Suprapubic skin (tissue), 4 donors: Measurements from ENCODE around the gene SERPING1.

Experiments used
- CTCF ChIP-seq, 2 donors: fragments of 200-600 bp in 1 of 2; fragments of 450-650 bp in 1 of 2; sonication (generic) in 1 of 2; IDR thresholded peaks; one replicate each; pipeline ENCODE4 v1.5.1; 2016 to 2019; ENCODE audit warnings: antibody characterized with exemption in 2 of 2, mild to moderate bottlenecking in 1 of 2, moderate library complexity in 1 of 2
- EP300 ChIP-seq: sonication (generic); formaldehyde crosslinking; IDR thresholded peaks from one replicate; pipeline ENCODE4 v1.6.1; 2017; ENCODE audit warnings: antibody characterized with exemption
- POLR2A ChIP-seq, 2 donors: fragments of 450-650 bp; IDR thresholded peaks; one replicate each; pipeline ENCODE4 v1.6.1; 2017; ENCODE audit warnings: antibody characterized with exemption in 2 of 2, mild to moderate bottlenecking in 2 of 2, moderate library complexity in 2 of 2
- POLR2AphosphoS5 ChIP-seq, 3 donors: sonication (generic); formaldehyde crosslinking; IDR thresholded peaks; one replicate each; pipeline ENCODE4 v1.6.1; 2017; ENCODE audit warnings: antibody characterized with exemption in 3 of 3

GRCh38 chr11:57630171-57630570, 32.7 kb downstream of the SERPING1 start:
- TF ChIP-seq POLR2AphosphoS5 (IDR thresholded peaks at IDR 0.05): no peak
- TF ChIP-seq CTCF (IDR thresholded peaks at IDR 0.05): no peak
- no peak for TF ChIP-seq POLR2A (IDR thresholded peaks at IDR 0.05)
- TF ChIP-seq EP300: no peak
